ENCODE data around the gene METTL5. TPM values are rescaled to one million over a fixed set of nuclear protein-coding genes. Genes with fewer than 3 reads are reported as not detected.

Gene METTL5
- total and polyA plus RNA-seq, 9 of the 15 experiments (the other 6 are each of a cell fraction or from before 2014, with no cell fraction given): 149 to 471 (median 224) TPM

GRCh38 chr2:169860149-169860548 is 35.4 kb upstream of the METTL5 start (continued):
- no peak for TF ChIP-seq ZNF274 (IDR thresholded peaks at IDR 0.05; ENCODE audit: borderline replicate concordance, low read depth, low read length)
- TF ChIP-seq NFIC (IDR thresholded peaks at IDR 0.05): 0 out of 2 replicates have a peak, but pooled peaks have one; percentile 9
- no peak for TF ChIP-seq NFYB (IDR thresholded peaks at IDR 0.05; ENCODE audit: extremely low read depth, insufficient read length)
- no peak for TF ChIP-seq ZNF695 (CRISPR knock-in tag; IDR thresholded peaks at IDR 0.05)
- TF ChIP-seq CHAMP1 (IDR thresholded peaks at IDR 0.05): no peak
- TF ChIP-seq ZKSCAN3 (CRISPR knock-in tag; IDR thresholded peaks at IDR 0.05): no peak
- no peak for TF ChIP-seq MCM3 (IDR thresholded peaks at IDR 0.05)
- TF ChIP-seq TBP (optimal IDR thresholded peaks at IDR 0.05; ENCODE audit: low read depth, low read length): no peak
- TF ChIP-seq TAL1 (IDR thresholded peaks at IDR 0.05): peak; percentile 48
- TF ChIP-seq TCF3 (CRISPR knock-in tag; IDR thresholded peaks at IDR 0.05): peak; percentile 56
- peak; percentile 71 for TF ChIP-seq SMARCE1 (IDR thresholded peaks at IDR 0.05)
- TF ChIP-seq ZNF217 (CRISPR knock-in tag; IDR thresholded peaks at IDR 0.05): no peak
- no peak for TF ChIP-seq NBN (IDR thresholded peaks at IDR 0.05; ENCODE audit: low read depth)
- peak; percentile 24; the same call in 1 of the 2 replicates for TF ChIP-seq ARID2 (IDR thresholded peaks at IDR 0.05)
- TF ChIP-seq TCF7L2 (IDR thresholded peaks at IDR 0.05; ENCODE audit: low read depth, low read length): no peak
- no peak for TF ChIP-seq CBX5 (IDR thresholded peaks at IDR 0.05; ENCODE audit: borderline replicate concordance, low read depth)
- no peak for TF ChIP-seq RCOR1 (IDR thresholded peaks at IDR 0.05; ENCODE audit: borderline replicate concordance in 1 of 2, low read depth in 2 of 2, low read length in 2 of 2)
- TF ChIP-seq LEF1 (IDR thresholded peaks at IDR 0.05): 0 out of 2 replicates have a peak, but pooled peaks have one; percentile 26
- no peak for TF ChIP-seq NCOR1 (IDR thresholded peaks at IDR 0.05)
- TF ChIP-seq POLR2B (IDR thresholded peaks at IDR 0.05; ENCODE audit: low read depth, partially characterized antibody): no peak
- TF ChIP-seq ZFX (CRISPR knock-in tag; IDR thresholded peaks at IDR 0.05): no peak
- TF ChIP-seq KDM5B (IDR thresholded peaks at IDR 0.05; ENCODE audit: insufficient replicate concordance, low read depth, low read length): no peak
- TF ChIP-seq DLX4 (CRISPR knock-in tag; IDR thresholded peaks at IDR 0.05): no peak
- TF ChIP-seq ZNF449 (CRISPR knock-in tag; IDR thresholded peaks at IDR 0.05): no peak
- TF ChIP-seq PRPF4 (IDR thresholded peaks at IDR 0.05; ENCODE audit: insufficient read depth, low read depth, low read length, poor library complexity, severe bottlenecking): no peak
- TF ChIP-seq SAP30 (IDR thresholded peaks at IDR 0.05; ENCODE audit: borderline replicate concordance, insufficient read depth, low read depth, low read length, poor library complexity, severe bottlenecking): no peak
- no peak for TF ChIP-seq CREB5 (CRISPR knock-in tag; IDR thresholded peaks at IDR 0.05)

All from K562 (cell line).